GM18868 (cell line): Measurements from ENCODE around the gene SLC39A10.

Experiments
- ATAC-seq: cut with Tn5 transposase; IDR thresholded peaks from one replicate; pipeline ENCODE4 v1.9.1; 2021; ENCODE audit warnings: mild to moderate bottlenecking, moderate library complexity; ENCODE audit not compliant: unreplicated experiment

Gene SLC39A10

GRCh38 chr2:195779491-195779890, 122.5 kb downstream of the SLC39A10 start:
- ATAC-seq = no peak

- ATAC-seq = no peak
These were observed 125.1 kb downstream of the SLC39A10 start for GRCh38 chr2:195782156-195782555.
